CD4-positive, alpha-beta memory T cell (primary cell): ENCODE data around the gene HSF5. TPM values are rescaled to one million over a fixed set of nuclear protein-coding genes. Genes with fewer than 3 reads are reported as not detected.

ENCODE experiments used
- CTCF ChIA-PET: fragments of 350-600 bp; sonication (Branson Sonifier 250); formaldehyde crosslinking; loops from one replicate; lab custom pipeline; 2021; ENCODE audit warnings: inconsistent platforms; ENCODE audit not compliant: partially characterized antibody; lab: Charles Lee
- POLR2A ChIA-PET: fragments of 350-600 bp; sonication (Branson Sonifier 250); formaldehyde crosslinking; loops from one replicate; lab custom pipeline; 2021; ENCODE audit not compliant: partially characterized antibody; lab: Charles Lee
- DNase-seq, 5 donors: peaks; one replicate each; pipeline versions ENCODE4 v3.0.0 to v3.0.0-alpha.2; 2020 to 2022; ENCODE audit warnings: mixed read lengths in 1 of 5
- H3K27ac ChIP-seq: one replicate; pipeline ENCODE4 v1.7.0; 2013; ENCODE audit warnings: low read depth, low read length
- H3K27me3 ChIP-seq: 2 replicates; pipeline ENCODE4 v1.7.0; 2013; ENCODE audit warnings: mild to moderate bottlenecking, low read length, moderate library complexity; ENCODE audit not compliant: insufficient read depth
- H3K36me3 ChIP-seq: 2 replicates; pipeline ENCODE4 v1.7.0; 2013; ENCODE audit warnings: mild to moderate bottlenecking, low read length, moderate library complexity; ENCODE audit not compliant: insufficient read depth
- H3K4me1 ChIP-seq: 2 replicates; pipeline ENCODE4 v1.7.0; 2013; ENCODE audit warnings: mild to moderate bottlenecking, low read length, moderate library complexity; ENCODE audit not compliant: insufficient read depth
- H3K4me3 ChIP-seq, 2 donors: one replicate each; pipeline ENCODE4 v1.7.0; 2013; ENCODE audit warnings: low read length in 2 of 2, mild to moderate bottlenecking in 1 of 2
- H3K9me3 ChIP-seq, 2 donors: one replicate each; pipeline ENCODE4 v1.7.0; 2013; ENCODE audit warnings: low read length in 2 of 2, control low read depth in 1 of 2; ENCODE audit not compliant: control insufficient read depth in 1 of 2
- H3K27ac Mint-ChIP-seq, 7 donors: one replicate each; pipeline ENCODE4 v1.8.0; 2020 to 2021; ENCODE audit warnings: mixed read lengths in 7 of 7, mild to moderate bottlenecking in 6 of 7, inconsistent platforms in 3 of 7, moderate library complexity in 3 of 7
- H3K27me3 Mint-ChIP-seq, 2 donors: one replicate each; pipeline ENCODE4 v1.8.0; 2020 to 2021; ENCODE audit warnings: mixed read lengths in 2 of 2
- H3K36me3 Mint-ChIP-seq, 2 donors: one replicate each; pipeline ENCODE4 v1.8.0; 2020 to 2021; ENCODE audit warnings: mixed read lengths in 2 of 2, inconsistent platforms in 1 of 2, mild to moderate bottlenecking in 1 of 2
- H3K4me1 Mint-ChIP-seq, 4 donors: one replicate each; pipeline ENCODE4 v1.8.0; 2020 to 2021; ENCODE audit warnings: mixed read lengths in 4 of 4, mild to moderate bottlenecking in 1 of 4
- H3K4me3 Mint-ChIP-seq, 8 donors: one replicate each; pipeline ENCODE4 v1.8.0; 2020 to 2021; ENCODE audit warnings: mixed read lengths in 8 of 8, mild to moderate bottlenecking in 7 of 8, moderate library complexity in 6 of 8, inconsistent platforms in 3 of 8
- H3K9me3 Mint-ChIP-seq, 8 donors: one replicate each; pipeline ENCODE4 v1.8.0; 2020 to 2021; ENCODE audit warnings: mixed read lengths in 8 of 8, mild to moderate bottlenecking in 5 of 8, inconsistent platforms in 3 of 8, moderate library complexity in 1 of 8
- intact Hi-C: fragments of 100-400 bp; cut with micrococcal nuclease; formaldehyde crosslinking; loops from one replicate; pipeline ENCODE4 v1.15.1; 2023
- polyA plus RNA-seq, 2 donors: library from polyadenylated mRNA; unstranded; fragments of 300-500 nt; fragmentation: Illumina TruSeq; gene quantifications; one replicate each; pipeline ENCODE4 v1.2.3, GENCODE V29; 2021
- total RNA-seq, 2 experiments: library from RNA; stranded (reverse); gene quantifications; one replicate each; pipeline ENCODE4 v1.2.3, GENCODE V29; 2021

Gene HSF5
- total and polyA plus RNA-seq, 4 experiments from 2014 or later: 0.84 to 2.4 (median 1.7) TPM

DNA sequence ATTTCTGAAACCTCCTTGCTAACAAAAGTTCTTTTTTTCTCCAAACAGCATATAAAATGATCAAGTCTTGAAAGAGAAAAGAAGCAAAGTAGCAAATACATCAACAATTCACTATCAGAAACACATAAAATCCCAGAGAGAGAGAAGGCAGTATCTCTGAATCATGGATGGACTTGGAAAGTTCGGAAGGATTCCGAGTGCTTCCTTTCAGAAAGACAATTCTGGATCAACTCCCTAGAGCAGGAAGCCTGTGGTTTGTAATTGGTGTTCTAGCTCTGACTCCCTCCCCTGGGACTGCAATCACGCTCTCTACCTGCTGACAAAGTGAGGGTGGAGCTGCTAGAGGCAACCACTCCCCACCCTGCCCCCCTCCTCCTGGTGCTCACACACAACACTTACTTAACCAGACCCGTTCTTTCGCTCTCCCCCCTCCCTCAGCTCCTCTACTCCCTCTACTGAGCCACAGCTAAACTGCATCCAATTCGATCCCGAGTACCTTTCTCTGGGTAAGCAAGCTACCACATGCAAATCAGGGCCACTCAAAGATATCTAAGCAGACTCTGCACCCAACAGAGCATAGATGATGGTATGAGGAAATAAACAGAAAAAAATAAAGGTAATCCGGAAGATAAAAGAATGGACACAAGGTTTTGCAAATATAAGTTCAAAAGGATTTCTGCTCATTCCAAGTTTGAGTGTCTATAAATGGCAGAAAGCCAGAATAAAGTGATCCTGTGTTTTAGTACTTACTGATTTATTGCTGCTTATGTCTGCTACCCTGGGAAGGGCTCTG lies 70.7 kb downstream of the HSF5 start, which contains the start of gene RNF43:
RNF43 (minus strand) TSS at position 235 of the 793 bp plus-strand sequence. CDS start 1,957 bp downstream, outside the sequence.
- Histone ChIP-seq H3K4me3 (no peak within 1 kb of the TSS), H3K9me3 (no peaks in the 10 kb centered on the region), H3K27me3 (no peaks in the 10 kb centered on the region), H3K27ac (peak within 1 kb of the TSS; percentile 4), H3K36me3 (no peaks in the 10 kb centered on the region), H3K4me1 (peaks cover 15% of the 10 kb centered on the region)
- ChIA-PET CTCF (interaction anchor here (0.7 to 6.3 kb wide), 39 partner anchors 8 to 427 kb away, joined by 3 to 171 read pairs (median 4); partner anchors contain the start of genes HSF5 and SUPT4H1), POLR2A (interaction anchor here (0.7 to 2.0 kb wide), 15 partner anchors 9 to 1333 kb away, joined by 3 to 43 read pairs (median 7); partner anchors contain the start of genes AKAP1, HSF5, SUPT4H1 and TSPOAP1)
- H3K36me3 Mint-ChIP-seq: no peaks in the 10 kb centered on the region
- DNase-seq: peak; percentile 85 to 96 (median 89)
- H3K4me3 Mint-ChIP-seq: peak within 1 kb of the TSS in 2 of 8 donors; percentile 38 to 39
- no peaks in the 10 kb centered on the region for H3K27me3 Mint-ChIP-seq
- H3K9me3 Mint-ChIP-seq: no peaks in the 10 kb centered on the region
- peak within 1 kb of the TSS in 6 of 7 donors; percentile 42 to 77 (median 69) for H3K27ac Mint-ChIP-seq
- peaks cover 7 to 15% (median 9%) of the 10 kb centered on the region in 4 donors for H3K4me1 Mint-ChIP-seq
- intact Hi-C loops: loop anchor here (1.0 kb wide), 7 partner anchors 65 to 168 kb away; partner anchors contain the start of gene SUPT4H1

DNA sequence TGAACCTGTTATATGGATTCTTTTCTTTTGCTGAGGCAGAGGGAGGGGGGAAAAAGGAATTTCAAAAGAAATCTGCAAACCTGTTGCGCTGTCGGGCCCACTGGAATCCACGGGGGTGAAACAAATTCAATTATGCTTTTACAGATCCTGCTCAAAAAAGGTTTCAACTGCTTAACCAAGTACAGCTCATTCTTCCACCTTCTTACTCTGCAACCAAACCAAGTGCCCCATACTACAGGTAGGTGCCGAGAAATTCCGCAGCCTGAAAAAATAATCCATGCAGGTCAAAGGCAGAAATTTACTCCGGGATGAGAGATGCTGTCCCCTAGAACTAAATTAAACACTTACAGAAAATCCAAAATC lies 71.3 kb downstream of the HSF5 start:
- Histone ChIP-seq H3K4me3 (no peak overlapping the region), H3K27me3 (no peaks in the 10 kb centered on the region), H3K27ac (peak overlapping the region; percentile 4), H3K36me3 (no peaks in the 10 kb centered on the region), H3K4me1 (peaks cover 15% of the 10 kb centered on the region), H3K9me3 (no peaks in the 10 kb centered on the region)
- H3K4me1 Mint-ChIP-seq: peaks cover 7 to 15% (median 9%) of the 10 kb centered on the region in 4 donors
- peak overlapping the region in 1 of 8 donors; percentile 39 for H3K4me3 Mint-ChIP-seq
- intact Hi-C loops: loop anchor here (1.0 kb wide), 7 partner anchors 65 to 168 kb away; partner anchors contain the start of gene SUPT4H1
- no peaks in the 10 kb centered on the region for H3K9me3 Mint-ChIP-seq
- DNase-seq: no peak
- H3K27ac Mint-ChIP-seq: peak overlapping the region in 6 of 7 donors; percentile 15 to 77 (median 65)
- CTCF ChIA-PET: interaction anchor here (0.7 to 6.3 kb wide), 32 partner anchors 8 to 427 kb away, joined by 3 to 171 read pairs (median 4); partner anchors contain the start of genes HSF5 and SUPT4H1
- POLR2A ChIA-PET: interaction anchor here (0.7 to 2.0 kb wide), 13 partner anchors 9 to 1332 kb away, joined by 3 to 43 read pairs (median 9); partner anchors contain the start of genes AKAP1, HSF5, SUPT4H1 and TSPOAP1
- H3K36me3 Mint-ChIP-seq: no peaks in the 10 kb centered on the region
- H3K27me3 Mint-ChIP-seq: no peaks in the 10 kb centered on the region

- intact Hi-C loops: no loop called here
- Mint-ChIP-seq H3K36me3 (no peaks in the 10 kb centered on the region), H3K27ac (peak overlapping the region in 1 of 7 donors; percentile 66), H3K27me3 (no peaks in the 10 kb centered on the region), H3K4me3 (no peak overlapping the region), H3K4me1 (peaks cover 7 to 15% (median 9%) of the 10 kb centered on the region in 4 donors), H3K9me3 (no peaks in the 10 kb centered on the region)
- Histone ChIP-seq H3K27me3 (no peaks in the 10 kb centered on the region), H3K9me3 (no peaks in the 10 kb centered on the region), H3K4me3 (no peak overlapping the region), H3K27ac (no peak overlapping the region), H3K36me3 (no peaks in the 10 kb centered on the region), H3K4me1 (peaks cover 15% of the 10 kb centered on the region)
- DNase-seq: no peak
- POLR2A ChIA-PET: interaction anchor here (1.5 to 3.1 kb wide), 5 partner anchors 11 to 99 kb away, joined by 3 to 43 read pairs (median 13); partner anchors contain the start of gene TSPOAP1
- CTCF ChIA-PET: interaction anchor here (1.7 to 6.3 kb wide), 7 partner anchors 64 to 166 kb away, joined by 4 to 171 read pairs (median 27); partner anchors contain the start of genes HSF5 and SUPT4H1
Measured at GRCh38 chr17:58416396-58416795, 71.8 kb downstream of the HSF5 start.

DNA sequence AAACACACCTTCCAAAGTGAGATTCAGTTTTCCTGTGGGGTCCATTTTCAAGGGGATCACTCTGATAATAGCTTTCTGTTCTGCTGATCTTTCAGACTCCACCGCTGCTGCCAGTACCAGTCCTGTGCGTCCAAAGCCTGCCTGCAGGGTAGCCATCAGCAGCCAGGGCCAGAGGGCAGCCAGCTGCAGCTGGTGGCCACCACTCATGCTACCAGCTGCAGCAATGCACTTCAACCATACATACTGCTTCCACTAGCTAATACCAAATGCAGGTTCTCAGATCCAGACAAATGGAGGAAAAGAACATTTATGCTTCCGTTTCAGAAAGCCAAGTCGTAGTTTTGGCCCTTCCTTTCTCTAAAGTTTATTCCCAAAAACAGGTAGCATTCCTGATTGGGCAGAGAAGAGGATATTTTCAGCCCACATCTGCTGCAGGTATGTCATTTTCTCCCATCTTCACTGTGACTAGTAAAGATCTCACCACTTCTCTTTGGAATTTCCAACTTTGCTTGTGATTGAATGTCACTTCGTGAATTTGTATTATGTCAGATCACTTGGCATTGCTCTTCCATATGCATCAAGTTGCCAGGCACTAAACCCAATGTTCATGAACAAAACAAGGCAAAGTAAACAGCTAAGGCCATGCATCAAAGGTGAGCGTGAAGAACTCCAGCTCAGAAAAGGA lies 72.7 kb downstream of the HSF5 start:
- Histone ChIP-seq H3K27me3 (no peaks in the 10 kb centered on the region), H3K4me1 (peaks cover 15% of the 10 kb centered on the region), H3K9me3 (no peaks in the 10 kb centered on the region), H3K4me3 (no peak overlapping the region), H3K27ac (no peak overlapping the region), H3K36me3 (no peaks in the 10 kb centered on the region)
- no peaks in the 10 kb centered on the region for H3K27me3 Mint-ChIP-seq
- DNase-seq: no peak
- ChIA-PET CTCF (interaction anchor here (2.6 to 6.3 kb wide), 2 partner anchors 97 to 111 kb away, joined by 27 to 171 read pairs; no protein-coding TSS in a partner anchor), POLR2A (interaction anchor here (1.0 to 3.1 kb wide), 4 partner anchors 64 to 98 kb away, joined by 4 to 8 read pairs (median 6); partner anchors contain the start of gene SUPT4H1)
- no peaks in the 10 kb centered on the region for H3K9me3 Mint-ChIP-seq
- intact Hi-C loops: no loop called here
- no peaks in the 10 kb centered on the region for H3K36me3 Mint-ChIP-seq
- H3K4me3 Mint-ChIP-seq: no peak overlapping the region
- peaks cover 7 to 15% (median 9%) of the 10 kb centered on the region in 4 donors for H3K4me1 Mint-ChIP-seq
- peak overlapping the region in 1 of 7 donors; percentile 44 for H3K27ac Mint-ChIP-seq

- POLR2A ChIA-PET: interaction anchor here (0.9 to 3.1 kb wide), 5 partner anchors 63 to 97 kb away, joined by 3 to 8 read pairs (median 5); partner anchors contain the start of gene SUPT4H1
- no peak overlapping the region for H3K27ac Mint-ChIP-seq
Measured at GRCh38 chr17:58414596-58414997, 73.6 kb downstream of the HSF5 start.

DNA sequence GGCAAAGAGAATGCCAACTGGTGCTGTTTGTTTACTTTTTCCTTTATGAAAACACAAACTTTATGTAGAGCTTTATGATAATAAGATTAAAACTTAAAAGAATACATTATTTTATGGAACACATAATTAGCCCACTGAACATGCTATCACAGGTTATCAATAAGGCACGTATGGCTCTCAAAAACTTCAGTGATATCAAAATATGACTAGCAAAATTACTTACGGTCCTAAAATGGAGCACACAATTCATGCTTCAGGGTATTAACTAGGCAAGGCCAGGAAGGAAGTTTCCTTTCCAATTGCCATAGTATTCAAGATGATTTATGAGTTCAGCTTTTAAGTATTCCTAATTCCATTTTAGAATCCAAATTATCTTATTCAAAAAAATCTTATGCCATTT lies 74.5 kb downstream of the HSF5 start:
- H3K27ac ChIP-seq: no peak overlapping the region
- H3K36me3 Mint-ChIP-seq: no peaks in the 10 kb centered on the region
- CTCF ChIA-PET: interaction anchor here (1.3 to 2.5 kb wide), 4 partner anchors 52 to 109 kb away, joined by 4 to 14 read pairs (median 4); no protein-coding TSS in a partner anchor
- DNase-seq: no peak
- no peak overlapping the region for H3K27ac Mint-ChIP-seq
- H3K4me1 Mint-ChIP-seq: peaks cover 7 to 15% (median 9%) of the 10 kb centered on the region in 4 donors
- no peak overlapping the region for H3K4me3 Mint-ChIP-seq
- H3K27me3 Mint-ChIP-seq: no peaks in the 10 kb centered on the region
- H3K9me3 ChIP-seq: no peaks in the 10 kb centered on the region
- no peaks in the 10 kb centered on the region for H3K36me3 ChIP-seq
- intact Hi-C loops: no loop called here
- POLR2A ChIA-PET: interaction anchor here (1.0 to 3.1 kb wide), 3 partner anchors 58 to 96 kb away, joined by 4 to 8 read pairs (median 8); no protein-coding TSS in a partner anchor
- no peaks in the 10 kb centered on the region for H3K27me3 ChIP-seq
- no peaks in the 10 kb centered on the region for H3K9me3 Mint-ChIP-seq
- H3K4me3 ChIP-seq: no peak overlapping the region
- peaks cover 15% of the 10 kb centered on the region for H3K4me1 ChIP-seq

More at GRCh38 chr17:58414596-58414997, 73.6 kb downstream of the HSF5 start:
- no peaks in the 10 kb centered on the region for H3K36me3 Mint-ChIP-seq
- H3K4me1 ChIP-seq: peaks cover 15% of the 10 kb centered on the region
- no peaks in the 10 kb centered on the region for H3K27me3 Mint-ChIP-seq
- H3K4me1 Mint-ChIP-seq: peaks cover 7 to 15% (median 9%) of the 10 kb centered on the region in 4 donors
- H3K4me3 Mint-ChIP-seq: no peak overlapping the region
- intact Hi-C loops: no loop called here
- H3K27me3 ChIP-seq: no peaks in the 10 kb centered on the region
- CTCF ChIA-PET: interaction anchor here (1.4 to 2.5 kb wide), 3 partner anchors 73 to 110 kb away, joined by 4 to 14 read pairs (median 5); no protein-coding TSS in a partner anchor
- no peak overlapping the region for H3K27ac ChIP-seq
- H3K9me3 Mint-ChIP-seq: no peaks in the 10 kb centered on the region
- H3K36me3 ChIP-seq: no peaks in the 10 kb centered on the region
- H3K4me3 ChIP-seq: no peak overlapping the region
- no peak for DNase-seq
- no peaks in the 10 kb centered on the region for H3K9me3 ChIP-seq
